ENCODE results near the gene CCR3. TPM values are rescaled to one million over a fixed set of nuclear protein-coding genes. Genes with fewer than 3 reads are reported as not detected.
A peak's percentile ranks its signal among the peaks of the same experiment; 100 is the strongest.

The CCR3 gene
- total and polyA plus RNA-seq, 2 donors from 2014 or later, result not detected

DNA sequence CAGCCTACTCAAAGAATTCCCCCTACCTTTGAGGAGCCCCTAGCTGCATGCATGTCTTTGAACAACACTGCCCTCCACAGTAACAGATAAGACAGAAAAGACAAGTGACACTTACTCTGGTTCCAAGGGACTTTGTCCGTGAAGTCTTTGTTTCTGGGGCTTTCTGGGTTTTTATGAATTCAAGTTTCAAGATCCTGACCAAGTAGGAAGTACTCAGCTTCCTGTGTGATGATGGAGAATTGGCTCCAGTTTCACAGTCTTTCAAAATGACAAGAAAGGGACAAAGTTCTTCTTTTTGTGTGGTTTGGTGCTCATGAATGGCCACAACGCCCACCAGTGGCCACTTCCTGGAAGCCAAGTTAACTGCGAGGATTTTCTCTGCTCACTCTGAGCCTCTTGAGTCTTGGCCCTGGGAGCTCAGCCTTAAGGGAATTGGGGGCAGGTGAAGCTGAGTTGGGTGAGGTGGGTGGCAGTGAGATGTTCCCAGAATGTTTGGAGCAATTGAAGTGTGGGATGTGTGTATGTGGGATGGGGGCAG lies 34.0 kb upstream of the CCR3 start, which contains the start of gene CCR1:
CCR1 (minus strand) TSS at position 147 of the 538 bp plus-strand sequence. CDS start 4,000 bp downstream, outside the sequence.
- peaks cover 0 to 3% (median 0%) of the 10 kb centered on the region in 3 donors for H3K4me1 ChIP-seq (ENCODE audit: control insufficient read depth in 2 of 3, insufficient read depth in 2 of 3, low read depth in 1 of 3, low read length in 3 of 3)
- H3K9me3 ChIP-seq (ENCODE audit: control insufficient read depth in 2 of 3, insufficient read depth in 1 of 3, low read length in 3 of 3), result no peaks in the 10 kb centered on the region
- DNase-seq, result peak in 2 of 5 donors; percentile 13 to 47
- intact Hi-C loops (cut with DNase I), result loop anchor here (10.0 kb wide), 1 partner anchor 113 kb away; no protein-coding TSS in a partner anchor
- TF ChIP-seq, protein P1, sequence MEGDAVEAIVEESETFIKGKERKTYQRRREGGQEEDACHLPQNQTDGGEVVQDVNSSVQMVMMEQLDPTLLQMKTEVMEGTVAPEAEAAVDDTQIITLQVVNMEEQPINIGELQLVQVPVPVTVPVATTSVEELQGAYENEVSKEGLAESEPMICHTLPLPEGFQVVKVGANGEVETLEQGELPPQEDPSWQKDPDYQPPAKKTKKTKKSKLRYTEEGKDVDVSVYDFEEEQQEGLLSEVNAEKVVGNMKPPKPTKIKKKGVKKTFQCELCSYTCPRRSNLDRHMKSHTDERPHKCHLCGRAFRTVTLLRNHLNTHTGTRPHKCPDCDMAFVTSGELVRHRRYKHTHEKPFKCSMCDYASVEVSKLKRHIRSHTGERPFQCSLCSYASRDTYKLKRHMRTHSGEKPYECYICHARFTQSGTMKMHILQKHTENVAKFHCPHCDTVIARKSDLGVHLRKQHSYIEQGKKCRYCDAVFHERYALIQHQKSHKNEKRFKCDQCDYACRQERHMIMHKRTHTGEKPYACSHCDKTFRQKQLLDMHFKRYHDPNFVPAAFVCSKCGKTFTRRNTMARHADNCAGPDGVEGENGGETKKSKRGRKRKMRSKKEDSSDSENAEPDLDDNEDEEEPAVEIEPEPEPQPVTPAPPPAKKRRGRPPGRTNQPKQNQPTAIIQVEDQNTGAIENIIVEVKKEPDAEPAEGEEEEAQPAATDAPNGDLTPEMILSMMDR (IDR thresholded peaks at IDR 0.05; ENCODE audit: borderline replicate concordance, extremely low read depth, insufficient read depth), result peak; percentile 54
- FAIRE-seq, result no peak
- H3K27ac ChIP-seq (ENCODE audit: low read depth in 2 of 2, low read length in 2 of 2), result peak within 1 kb of the TSS; percentile 2 to 43
- H3K36me3 ChIP-seq (ENCODE audit: control insufficient read depth in 2 of 3, insufficient read depth in 3 of 3, low read length in 3 of 3), result peaks cover 0 to 2% (median 0%) of the 10 kb centered on the region in 3 donors
- H3K27me3 ChIP-seq (ENCODE audit: control insufficient read depth, insufficient read depth, low read length), result no peaks in the 10 kb centered on the region
- H3K9ac ChIP-seq (ENCODE audit: low read length in 3 of 3), result no peak within 1 kb of the TSS
- H3K4me3 ChIP-seq (ENCODE audit: low read length in 3 of 3), result peak within 1 kb of the TSS in 2 of 3 donors; percentile 31 to 36

DNA sequence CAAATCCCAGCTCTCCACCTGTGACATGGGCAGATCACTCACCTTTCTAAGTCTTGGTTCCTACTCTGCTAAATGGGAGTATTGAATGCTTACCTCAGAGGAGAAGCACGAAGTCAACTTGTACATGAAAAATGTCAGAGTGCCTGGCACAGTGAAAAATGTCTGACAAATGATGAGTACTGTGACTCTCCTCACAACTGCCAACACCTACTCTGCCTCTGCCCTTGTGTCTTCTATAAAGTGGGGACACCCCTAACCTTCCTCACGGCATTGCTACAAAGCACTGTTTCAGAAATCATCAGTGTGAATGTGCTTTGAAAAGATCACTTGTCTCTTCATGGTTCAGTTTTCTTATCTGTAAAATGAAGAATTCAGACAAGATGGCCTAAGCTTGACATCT lies 33.2 kb upstream of the CCR3 start:
- Histone ChIP-seq H3K36me3 (ENCODE audit: control insufficient read depth in 2 of 3, insufficient read depth in 3 of 3, low read length in 3 of 3) (no peaks in the 10 kb centered on the region), H3K27ac (ENCODE audit: low read depth in 2 of 2, low read length in 2 of 2) (no peak overlapping the region), H3K9ac (ENCODE audit: low read length in 3 of 3) (no peak overlapping the region), H3K4me3 (ENCODE audit: low read length in 3 of 3) (no peak overlapping the region), H3K4me1 (ENCODE audit: control insufficient read depth in 2 of 3, insufficient read depth in 2 of 3, low read depth in 1 of 3, low read length in 3 of 3) (peaks cover 0 to 3% (median 0%) of the 10 kb centered on the region in 3 donors), H3K9me3 (ENCODE audit: control insufficient read depth in 2 of 3, insufficient read depth in 1 of 3, low read length in 3 of 3) (no peaks in the 10 kb centered on the region), H3K27me3 (ENCODE audit: control insufficient read depth, insufficient read depth, low read length) (no peaks in the 10 kb centered on the region)
- intact Hi-C loops (cut with DNase I), result loop anchor here (10.0 kb wide), 1 partner anchor 114 kb away; no protein-coding TSS in a partner anchor
- FAIRE-seq, result no peak
- DNase-seq, result no peak
- TF ChIP-seq, protein P1 (IDR thresholded peaks at IDR 0.05; ENCODE audit: borderline replicate concordance, extremely low read depth, insufficient read depth), result no peak

DNA sequence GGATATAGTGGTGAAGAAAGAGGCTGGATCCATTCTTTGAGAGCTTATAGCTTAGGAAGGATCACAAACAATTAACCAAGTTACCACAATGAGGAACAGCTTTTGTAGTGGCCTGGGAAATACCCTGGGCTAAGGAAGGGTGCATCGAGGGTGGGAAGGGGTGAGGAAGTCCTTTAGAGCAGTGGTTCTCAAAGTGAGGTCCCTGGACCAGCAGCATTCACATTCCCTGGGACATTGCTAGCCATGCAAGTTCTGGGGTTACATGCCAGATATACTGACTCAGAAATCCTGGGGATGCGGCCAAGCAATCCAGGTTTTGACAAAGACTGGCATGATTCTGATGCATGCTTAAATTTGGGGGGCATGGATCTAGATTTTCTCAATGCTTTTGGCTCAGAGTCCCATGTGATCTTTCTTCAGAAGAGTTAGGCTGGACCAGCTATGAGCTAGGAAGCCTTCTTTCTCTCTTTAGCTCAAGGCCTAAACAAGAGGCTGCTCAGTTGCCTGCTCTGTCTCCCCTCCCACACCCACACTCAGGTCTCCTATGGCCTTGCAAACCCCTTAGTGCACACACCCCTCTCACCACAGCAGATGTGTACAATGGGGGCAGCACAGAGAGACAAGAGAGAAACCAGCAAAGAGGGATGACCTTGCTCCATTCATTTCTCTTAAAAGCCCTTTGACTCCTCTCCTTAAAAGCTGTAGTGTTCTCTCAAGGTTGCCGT lies 32.4 kb upstream of the CCR3 start:
- no peak for FAIRE-seq
- no peak overlapping the region for H3K9ac ChIP-seq (ENCODE audit: low read length in 3 of 3)
- H3K27ac ChIP-seq (ENCODE audit: low read depth in 2 of 2, low read length in 2 of 2), result no peak overlapping the region
- TF ChIP-seq, protein P1 (IDR thresholded peaks at IDR 0.05; ENCODE audit: borderline replicate concordance, extremely low read depth, insufficient read depth), result no peak
- no peaks in the 10 kb centered on the region for H3K27me3 ChIP-seq (ENCODE audit: control insufficient read depth, insufficient read depth, low read length)
- H3K36me3 ChIP-seq (ENCODE audit: control insufficient read depth in 2 of 3, insufficient read depth in 3 of 3, low read length in 3 of 3), result no peaks in the 10 kb centered on the region
- intact Hi-C loops (cut with DNase I), result loop anchor here (10.0 kb wide), 1 partner anchor 115 kb away; no protein-coding TSS in a partner anchor
- peaks cover 0 to 2% (median 0%) of the 10 kb centered on the region in 3 donors for H3K4me1 ChIP-seq (ENCODE audit: control insufficient read depth in 2 of 3, insufficient read depth in 2 of 3, low read depth in 1 of 3, low read length in 3 of 3)
- DNase-seq, result no peak
- H3K9me3 ChIP-seq (ENCODE audit: control insufficient read depth in 2 of 3, insufficient read depth in 1 of 3, low read length in 3 of 3), result no peaks in the 10 kb centered on the region
- no peak overlapping the region for H3K4me3 ChIP-seq (ENCODE audit: low read length in 3 of 3)

Measured in kidney (tissue), 14 donors.